Adrenal gland (tissue), 5 donors: ENCODE measurements around the gene CPNE7.

Experiments used
- POLR2A ChIP-seq, 2 donors: fragments of 450-650 bp; IDR thresholded peaks; one replicate each; pipeline ENCODE4 v1.6.1; 2017; ENCODE audit warnings: antibody characterized with exemption in 2 of 2, mild to moderate bottlenecking in 2 of 2, moderate library complexity in 1 of 2
- TF ChIP-seq, protein P1 (sequence below), 6 experiments: fragments of 450-650 bp in 4 of 6; fragments of 200-600 bp in 2 of 6; sonication (generic) in 1 of 6; IDR thresholded peaks; 1 replicate in 5 of 6; 2 replicates in 1 of 6; pipeline versions ENCODE4 v1.5.1 to v1.8.0; 2016 to 2021; ENCODE audit warnings: antibody characterized with exemption in 6 of 6, mild to moderate bottlenecking in 2 of 6, moderate library complexity in 1 of 6
- donor health status: DM: no; HTN: no; CAD: no.

DNA sequence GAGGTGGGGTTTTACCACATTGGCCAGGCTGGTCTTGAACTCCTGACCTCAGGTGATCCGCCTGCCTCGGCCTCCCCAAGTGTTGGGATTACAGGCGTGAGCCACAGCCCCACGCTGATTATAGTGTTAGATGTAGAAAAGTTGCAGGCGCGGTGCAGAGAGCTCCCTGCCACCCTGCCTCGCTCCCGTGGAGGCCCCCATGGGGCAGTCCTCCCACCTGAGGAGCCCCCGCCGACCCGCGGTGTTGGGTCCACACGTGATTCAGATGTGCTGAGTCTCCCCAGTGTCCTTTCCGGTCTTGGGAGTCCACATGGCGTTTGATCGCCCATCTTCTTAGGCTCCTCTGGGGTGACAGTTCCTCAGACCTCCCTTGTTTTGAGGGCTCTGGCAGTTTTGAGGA lies 20.3 kb upstream of the CPNE7 start:
- TF ChIP-seq POLR2A (IDR thresholded peaks at IDR 0.05), result no peak
- TF ChIP-seq, protein P1, sequence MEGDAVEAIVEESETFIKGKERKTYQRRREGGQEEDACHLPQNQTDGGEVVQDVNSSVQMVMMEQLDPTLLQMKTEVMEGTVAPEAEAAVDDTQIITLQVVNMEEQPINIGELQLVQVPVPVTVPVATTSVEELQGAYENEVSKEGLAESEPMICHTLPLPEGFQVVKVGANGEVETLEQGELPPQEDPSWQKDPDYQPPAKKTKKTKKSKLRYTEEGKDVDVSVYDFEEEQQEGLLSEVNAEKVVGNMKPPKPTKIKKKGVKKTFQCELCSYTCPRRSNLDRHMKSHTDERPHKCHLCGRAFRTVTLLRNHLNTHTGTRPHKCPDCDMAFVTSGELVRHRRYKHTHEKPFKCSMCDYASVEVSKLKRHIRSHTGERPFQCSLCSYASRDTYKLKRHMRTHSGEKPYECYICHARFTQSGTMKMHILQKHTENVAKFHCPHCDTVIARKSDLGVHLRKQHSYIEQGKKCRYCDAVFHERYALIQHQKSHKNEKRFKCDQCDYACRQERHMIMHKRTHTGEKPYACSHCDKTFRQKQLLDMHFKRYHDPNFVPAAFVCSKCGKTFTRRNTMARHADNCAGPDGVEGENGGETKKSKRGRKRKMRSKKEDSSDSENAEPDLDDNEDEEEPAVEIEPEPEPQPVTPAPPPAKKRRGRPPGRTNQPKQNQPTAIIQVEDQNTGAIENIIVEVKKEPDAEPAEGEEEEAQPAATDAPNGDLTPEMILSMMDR (IDR thresholded peaks at IDR 0.05), result no peak
